NK-92 treated with Interleukin-12 subunit alpha and Interleukin-12 subunit beta, amount 100 ng/mL, for 24 hours (cell line): Measurements from ENCODE around the gene TOLLIP.
"Not testable (repeated sequence)": the region's sequence is repeated elsewhere in the genome, so short reads cannot be mapped to it uniquely, and the experiment has no call there.

ENCODE experiments used
- DNase-seq: peaks from one replicate; lab custom pipeline; 2025; lab: John Stamatoyannopoulos, UW

TOLLIP gene

DNA sequence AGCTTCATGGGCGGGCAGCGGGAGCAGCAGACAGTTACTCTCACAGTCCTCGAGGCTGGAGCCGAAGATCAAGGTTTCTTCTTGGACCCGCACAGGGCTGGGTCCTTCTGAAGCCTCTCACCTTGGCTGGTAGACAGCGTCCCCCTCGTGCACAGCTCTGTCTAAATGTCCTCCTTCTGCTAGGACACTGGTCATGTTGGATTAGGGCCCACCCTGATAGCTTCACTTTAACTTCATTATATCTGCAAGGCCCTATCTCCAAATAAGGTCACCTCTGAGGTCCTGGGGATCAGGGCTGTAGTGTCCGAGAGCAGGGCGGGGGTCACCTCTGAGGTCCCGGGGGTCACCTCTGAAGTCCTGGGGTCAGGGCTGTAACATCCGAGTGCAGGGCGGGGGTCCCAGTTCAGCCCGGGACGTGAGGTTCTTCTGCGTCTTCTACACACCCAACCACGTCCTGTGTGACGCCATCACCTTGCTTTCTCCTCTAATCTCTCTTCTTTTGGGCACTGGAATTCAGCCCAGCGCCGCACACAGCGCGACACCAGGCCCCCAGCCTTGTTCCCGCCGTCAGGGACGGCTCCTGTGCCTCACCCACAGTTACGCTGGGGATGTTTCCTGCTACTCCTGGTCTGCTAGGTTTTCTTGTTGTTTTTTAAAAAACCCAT lies 34.1 kb upstream of the TOLLIP start:
- no peak for DNase-seq

DNA sequence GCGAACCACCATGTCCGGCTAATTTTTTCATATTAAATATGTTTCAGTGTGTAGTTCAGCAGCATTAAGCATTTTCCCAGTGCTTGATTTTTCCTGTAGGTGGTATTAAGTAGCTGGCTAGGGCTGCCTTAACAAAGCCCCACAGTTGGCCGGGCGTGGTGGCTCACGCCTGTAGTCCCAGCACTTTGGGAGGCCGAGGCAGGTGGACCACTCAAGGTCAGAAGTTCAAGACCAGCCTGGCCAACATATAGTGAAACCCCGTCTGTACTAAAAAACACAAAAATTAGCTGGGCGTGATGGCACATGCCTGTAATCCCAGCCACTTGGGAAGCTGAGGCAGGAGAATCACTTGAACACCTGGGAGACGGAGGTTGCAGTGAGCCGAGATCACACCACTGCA lies 33.5 kb upstream of the TOLLIP start:
- DNase-seq, result no peak

- no peak for DNase-seq
Measured at GRCh38 chr11:1341928-1342524, 32.6 kb upstream of the TOLLIP start.

DNA sequence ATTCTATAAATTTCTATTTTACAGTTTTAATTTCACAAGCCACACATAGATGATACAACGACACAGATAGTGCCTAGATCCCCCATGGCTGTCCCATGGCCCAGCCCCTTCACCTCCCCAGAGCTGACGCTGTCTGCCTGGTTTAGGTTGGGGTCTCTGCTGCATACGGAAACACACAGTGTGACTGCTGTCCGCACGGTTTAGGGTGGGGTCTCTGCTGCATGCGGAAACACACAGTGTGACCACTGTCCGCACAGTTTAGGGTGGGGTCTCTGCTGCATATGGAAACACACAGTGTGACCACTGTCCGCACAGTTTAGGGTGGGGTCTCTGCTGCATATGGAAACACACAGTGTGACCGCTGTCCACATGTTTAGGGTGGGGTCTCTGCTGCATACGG lies 31.8 kb upstream of the TOLLIP start:
- DNase-seq, result not testable (repeated sequence)

DNA sequence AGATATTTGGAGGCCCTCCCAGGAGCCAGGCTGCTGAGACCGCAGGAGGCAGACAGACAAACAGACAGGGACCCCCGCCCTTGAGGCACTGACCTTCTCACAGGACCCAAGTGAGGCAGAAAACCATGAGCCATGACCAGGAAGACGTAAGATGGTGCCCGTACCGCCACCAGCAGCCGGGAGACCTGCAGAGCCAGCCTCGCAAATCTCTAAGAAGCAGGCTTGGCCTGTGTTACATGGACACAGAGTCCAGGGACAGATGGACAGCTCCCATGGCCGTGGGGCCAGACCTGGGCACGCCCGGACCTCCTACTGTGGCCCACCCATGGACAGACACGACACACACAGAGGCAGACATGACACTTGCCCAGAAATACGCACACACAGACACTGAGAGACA lies 30.7 kb upstream of the TOLLIP start:
- DNase-seq, result no peak

DNA sequence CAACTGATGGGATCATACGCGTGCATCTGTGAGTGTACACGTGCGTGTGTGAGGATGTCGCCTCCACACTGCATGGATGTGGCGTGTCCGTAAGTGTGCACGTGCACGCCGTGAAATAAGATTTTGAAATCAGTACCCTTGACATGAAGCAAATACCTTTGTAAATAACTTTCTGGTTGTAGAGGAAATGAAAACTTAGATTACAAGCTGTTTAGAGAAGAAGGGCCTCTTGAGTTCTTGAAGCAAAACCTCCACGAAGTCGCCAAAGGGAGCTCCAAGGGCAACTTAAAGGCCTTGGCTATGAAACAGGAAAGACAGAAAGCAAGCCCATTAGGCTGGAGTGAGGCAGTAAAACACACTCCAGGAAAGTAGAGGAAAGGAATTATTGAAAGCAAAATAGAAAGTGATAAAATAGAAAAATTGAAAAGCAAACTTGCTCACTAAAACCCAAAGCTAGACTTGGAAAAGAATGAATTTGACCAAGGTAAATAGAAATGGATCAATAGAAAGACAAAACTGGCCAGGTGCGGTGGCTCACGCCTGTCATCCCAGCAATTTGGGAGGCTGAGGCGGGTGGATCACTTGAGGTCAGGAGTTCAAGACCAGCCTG lies 29.7 kb upstream of the TOLLIP start:
- DNase-seq, result no peak

DNA sequence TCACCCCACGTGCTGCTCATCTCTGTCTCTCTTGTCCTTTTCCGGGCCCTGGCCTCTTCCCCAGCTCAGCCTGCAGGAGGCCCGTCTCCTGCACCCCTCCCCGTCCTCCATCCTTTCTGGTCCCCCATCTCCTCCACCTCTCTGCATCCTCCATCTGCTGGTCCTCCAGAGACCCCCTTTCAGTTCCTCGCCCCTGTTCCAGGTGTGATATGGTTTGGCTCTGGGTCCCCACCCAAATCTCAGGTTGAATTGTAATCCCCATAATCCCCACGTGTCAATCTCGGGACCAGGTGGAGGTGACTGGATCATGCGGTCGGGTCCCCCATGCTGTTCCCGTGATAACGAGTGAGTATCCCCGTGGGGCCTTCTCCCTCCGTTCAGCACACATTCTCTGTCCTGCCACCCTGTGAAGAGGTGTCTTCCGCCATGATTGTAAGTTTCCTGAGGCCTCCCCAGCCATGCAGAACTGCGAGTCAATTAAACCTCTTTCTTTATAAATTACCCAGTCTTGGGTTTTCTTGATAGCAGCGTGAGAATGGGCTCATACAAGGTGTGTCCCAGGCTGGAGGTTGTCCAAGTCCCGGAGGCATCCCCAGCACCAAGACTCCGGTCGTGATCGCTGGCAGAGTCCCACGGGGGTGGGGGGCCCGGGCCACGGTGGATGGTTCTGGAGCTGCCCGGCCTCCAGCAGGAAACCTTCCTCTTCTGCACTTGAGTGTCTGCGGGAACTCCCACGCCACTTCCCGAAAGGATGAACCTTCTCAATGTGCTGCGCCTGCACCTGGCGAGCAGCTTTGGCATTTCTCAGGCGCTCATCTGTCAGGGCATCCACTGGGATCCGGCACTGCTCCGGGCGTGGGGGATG lies 29.0 kb upstream of the TOLLIP start:
- no peak for DNase-seq

DNA sequence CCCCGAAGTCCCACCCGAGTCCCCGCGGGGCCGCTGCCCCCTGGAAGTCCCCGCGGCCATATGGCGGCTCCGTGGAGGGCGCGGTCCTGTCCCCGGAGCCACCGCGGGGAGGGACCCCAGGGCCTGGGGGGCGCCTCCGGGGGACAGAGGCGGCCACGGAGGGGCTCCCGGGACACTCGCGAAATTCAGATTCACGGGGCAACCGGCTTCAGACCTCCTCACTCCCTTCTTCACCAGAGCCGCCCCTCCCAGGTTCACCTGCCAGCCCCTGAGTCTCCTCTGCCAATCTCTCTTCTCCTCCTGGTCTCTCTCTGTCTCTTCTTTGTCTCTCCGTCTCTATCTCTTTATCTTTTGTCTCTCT lies 28.2 kb upstream of the TOLLIP start:
- no peak for DNase-seq

GRCh38 chr11:1336836-1337646 lies 27.6 kb upstream of the TOLLIP start:
- no peak for DNase-seq

GRCh38 chr11:1335811-1336761 lies 26.7 kb upstream of the TOLLIP start:
- DNase-seq, result no peak

- DNase-seq, result no peak
Measured at GRCh38 chr11:1335264-1335810, 25.9 kb upstream of the TOLLIP start.

DNA sequence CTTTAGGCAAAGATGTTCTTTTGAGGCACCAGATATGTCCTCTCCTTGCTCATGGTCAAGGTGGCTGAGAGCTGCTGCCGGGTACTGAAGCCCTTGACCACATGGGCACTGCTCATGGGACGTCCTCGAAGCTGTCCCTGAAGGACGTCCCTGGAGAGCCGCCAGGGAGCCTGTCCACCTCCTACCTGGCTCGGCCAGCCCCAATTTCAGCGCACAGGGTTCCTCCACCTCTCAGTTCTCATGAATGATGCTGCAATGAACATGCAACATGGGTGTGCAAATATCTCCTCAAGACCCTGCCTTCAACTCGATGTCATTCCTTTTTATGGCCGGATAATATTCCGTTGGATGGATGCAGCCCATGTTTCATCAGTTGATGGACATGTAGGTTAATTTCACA lies 24.4 kb upstream of the TOLLIP start:
- no peak for DNase-seq

DNA sequence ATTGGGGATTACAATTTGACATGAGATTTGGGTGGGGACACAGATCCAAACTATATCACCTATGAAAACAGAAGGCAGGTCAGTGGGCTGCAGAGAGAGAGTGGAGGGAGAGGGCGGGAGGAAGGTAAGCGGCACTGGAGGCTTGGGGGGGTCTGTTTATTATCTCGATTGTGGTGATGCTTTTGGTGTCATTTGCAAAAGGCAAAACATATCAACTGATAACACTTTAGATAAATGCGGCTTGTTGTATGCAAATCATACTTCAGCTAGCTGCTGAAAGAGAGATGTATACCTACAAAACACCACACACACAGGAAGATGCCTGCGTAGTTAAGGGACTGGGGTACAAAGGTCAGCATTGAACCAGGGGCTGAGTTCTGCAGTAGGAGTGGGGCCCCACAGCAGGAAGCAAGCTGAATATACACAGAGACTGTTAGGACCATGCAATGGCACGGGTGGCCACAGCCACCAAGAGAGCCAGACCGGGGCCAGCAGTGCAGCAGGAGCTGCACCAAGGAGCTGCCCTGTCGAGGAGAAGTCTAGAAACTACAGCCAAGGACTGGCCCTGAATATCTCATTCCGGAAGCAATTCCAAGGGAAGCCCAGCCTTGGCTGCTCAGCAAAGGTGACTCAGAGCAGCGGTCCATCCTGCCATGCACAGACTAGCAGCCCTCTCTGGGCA lies 23.8 kb upstream of the TOLLIP start:
- no peak for DNase-seq

GRCh38 chr11:1330473-1330872 lies 21.0 kb upstream of the TOLLIP start:
- no peak for DNase-seq

GRCh38 chr11:1327064-1327460 lies 17.6 kb upstream of the TOLLIP start:
- DNase-seq, result no peak

DNA sequence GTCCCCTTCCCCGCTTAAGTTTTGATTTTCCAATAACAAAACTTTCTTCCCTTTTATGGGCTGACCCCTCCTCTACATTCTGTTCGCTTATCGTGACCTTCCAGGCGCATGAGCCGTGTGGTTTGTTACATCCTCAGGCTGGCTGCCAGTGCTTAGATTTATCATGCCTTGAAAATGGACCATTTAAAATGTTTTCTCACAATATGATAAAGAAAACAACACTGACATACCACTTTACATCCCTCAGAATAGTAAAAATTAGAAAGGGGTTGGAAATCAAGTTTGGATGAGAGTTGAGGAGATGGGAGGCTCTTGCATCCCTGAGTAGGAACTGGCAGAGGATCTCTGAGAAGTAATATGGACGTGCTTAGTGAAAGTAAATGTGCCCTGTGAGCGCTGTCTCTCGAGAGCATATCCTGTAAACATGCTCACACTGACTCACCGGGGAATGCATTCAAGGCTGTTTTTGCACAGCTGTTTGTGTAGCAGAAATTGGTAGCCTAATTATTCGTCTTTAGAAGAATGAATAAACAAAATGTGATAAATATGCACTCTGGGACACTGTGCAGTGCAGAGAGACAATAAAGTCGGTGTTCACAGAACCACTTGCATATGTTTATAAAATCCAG lies 17.1 kb upstream of the TOLLIP start:
- no peak for DNase-seq

DNA sequence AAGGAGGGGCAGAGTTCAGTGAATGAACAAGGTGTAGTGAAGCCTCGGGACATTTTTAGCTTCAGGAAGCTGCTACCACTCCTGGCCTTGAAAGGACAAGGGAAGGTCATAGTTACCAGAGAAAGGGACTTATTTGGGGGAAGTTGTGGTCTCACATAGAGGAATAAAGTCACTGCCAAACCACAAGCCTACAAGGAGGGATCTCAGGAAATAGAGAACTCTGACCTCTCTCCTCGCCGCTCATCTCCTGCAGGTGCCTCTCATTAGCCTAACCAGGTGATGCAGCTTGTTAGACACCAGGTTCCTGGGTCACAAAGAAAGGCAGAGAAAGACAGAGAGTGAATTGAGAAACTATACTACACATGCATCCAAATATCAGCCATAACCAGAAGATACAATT lies 14.3 kb upstream of the TOLLIP start:
- DNase-seq, result no peak

DNA sequence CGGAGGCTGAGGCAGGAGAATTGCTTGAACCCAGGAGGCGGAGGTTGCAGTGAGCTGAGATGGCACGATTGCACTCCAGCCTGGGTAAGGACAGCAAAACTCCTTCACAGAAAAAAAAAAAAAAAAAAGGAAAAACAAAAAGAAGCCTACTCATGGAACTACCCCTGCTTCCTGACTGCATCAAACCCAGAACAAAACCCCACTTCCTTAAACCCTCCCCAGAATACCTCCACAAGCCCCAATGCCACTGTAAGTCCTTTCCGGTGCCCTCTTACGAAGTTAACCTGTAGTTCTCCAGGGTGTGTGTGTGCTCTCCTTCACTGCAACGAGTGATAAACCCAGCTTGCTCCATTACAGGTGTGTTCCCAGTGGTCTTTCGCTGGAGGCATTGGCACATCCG lies 8.6 kb upstream of the TOLLIP start:
- no peak for DNase-seq

GRCh38 chr11:1317432-1317831 lies 8.0 kb upstream of the TOLLIP start:
- DNase-seq, result no peak
